ENCODE results near the gene REEP3. TPM values are rescaled to one million over a fixed set of nuclear protein-coding genes. Genes with fewer than 3 reads are reported as not detected.

The REEP3 gene
- total and polyA plus RNA-seq, 7 donors = 6.5 to 18.4 (median 16.1) TPM

DNA sequence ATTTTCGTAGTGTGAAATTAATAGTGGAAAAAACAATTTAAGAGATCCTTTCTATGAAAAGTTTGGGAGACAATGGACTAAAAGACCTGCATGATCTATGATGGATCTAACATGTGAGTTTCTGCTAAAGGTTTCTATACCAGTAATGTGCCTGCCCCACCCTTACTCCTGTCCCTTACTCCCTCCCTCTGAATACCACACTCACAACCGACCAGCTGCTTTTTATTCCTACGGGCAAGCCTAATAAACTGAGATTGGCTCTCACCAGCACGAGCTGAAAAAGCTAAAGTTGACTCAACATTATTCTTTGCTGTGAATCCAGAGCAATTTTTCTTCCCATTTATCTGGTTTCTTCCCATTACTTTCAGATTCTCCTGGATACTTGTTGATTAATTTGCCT is 17.8 kb upstream of the REEP3 start:
- DNase-seq = no peak
- TF ChIP-seq, protein P1, sequence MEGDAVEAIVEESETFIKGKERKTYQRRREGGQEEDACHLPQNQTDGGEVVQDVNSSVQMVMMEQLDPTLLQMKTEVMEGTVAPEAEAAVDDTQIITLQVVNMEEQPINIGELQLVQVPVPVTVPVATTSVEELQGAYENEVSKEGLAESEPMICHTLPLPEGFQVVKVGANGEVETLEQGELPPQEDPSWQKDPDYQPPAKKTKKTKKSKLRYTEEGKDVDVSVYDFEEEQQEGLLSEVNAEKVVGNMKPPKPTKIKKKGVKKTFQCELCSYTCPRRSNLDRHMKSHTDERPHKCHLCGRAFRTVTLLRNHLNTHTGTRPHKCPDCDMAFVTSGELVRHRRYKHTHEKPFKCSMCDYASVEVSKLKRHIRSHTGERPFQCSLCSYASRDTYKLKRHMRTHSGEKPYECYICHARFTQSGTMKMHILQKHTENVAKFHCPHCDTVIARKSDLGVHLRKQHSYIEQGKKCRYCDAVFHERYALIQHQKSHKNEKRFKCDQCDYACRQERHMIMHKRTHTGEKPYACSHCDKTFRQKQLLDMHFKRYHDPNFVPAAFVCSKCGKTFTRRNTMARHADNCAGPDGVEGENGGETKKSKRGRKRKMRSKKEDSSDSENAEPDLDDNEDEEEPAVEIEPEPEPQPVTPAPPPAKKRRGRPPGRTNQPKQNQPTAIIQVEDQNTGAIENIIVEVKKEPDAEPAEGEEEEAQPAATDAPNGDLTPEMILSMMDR (IDR thresholded peaks at IDR 0.05) = no peak
- ATAC-seq = no peak
- peaks cover 8% of the 10 kb centered on the region for H3K4me1 ChIP-seq
- no peaks in the 10 kb centered on the region for H3K9me3 ChIP-seq
- H3K36me3 ChIP-seq (ENCODE audit: insufficient read depth in 1 of 2, low read depth in 1 of 2) = no peaks in the 10 kb centered on the region
- no peaks in the 10 kb centered on the region for H3K27me3 ChIP-seq (ENCODE audit: insufficient read depth in 3 of 3, low read length in 2 of 3)
- WGBS, 3 donors = 44 to 53% (median 49%) methylated on average over 4 of the region's 4 CpGs
- intact Hi-C loops (cut with DNase I) = no loop called here
- no peak overlapping the region for H3K4me3 ChIP-seq
- no peak overlapping the region for H3K27ac ChIP-seq

DNA sequence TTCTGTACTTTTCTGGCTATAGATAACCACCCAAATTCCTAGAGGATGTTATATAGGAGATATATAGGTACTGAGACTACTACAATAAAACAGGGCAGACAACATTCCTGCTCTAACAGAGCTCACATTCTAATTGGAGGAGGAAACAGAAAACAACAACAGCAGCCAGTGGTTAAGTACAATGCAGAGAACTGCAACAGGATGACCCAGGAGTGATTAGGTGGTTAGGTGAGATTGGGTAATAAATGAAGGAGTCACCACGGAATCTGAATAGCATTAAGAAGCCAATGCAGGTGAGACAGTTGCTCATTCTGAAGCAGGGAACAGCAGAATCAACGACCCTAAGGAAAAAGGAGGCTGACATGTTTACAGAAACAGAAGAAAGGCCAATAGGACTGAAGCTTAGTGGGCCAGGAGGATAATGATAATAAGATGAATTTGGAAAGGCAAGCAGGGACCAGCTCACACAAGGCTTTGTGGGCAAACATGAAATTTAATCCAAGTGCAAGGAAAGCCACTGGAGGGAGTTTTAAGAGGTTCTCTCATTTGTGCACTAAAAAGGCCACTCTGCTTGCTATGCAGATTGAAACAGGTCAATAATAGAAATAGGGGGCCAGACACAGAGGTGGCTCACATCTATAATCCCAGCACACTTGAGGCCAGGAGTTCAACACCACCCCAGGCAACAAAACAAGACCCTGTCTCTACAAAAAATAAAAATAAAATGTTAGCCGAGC is 16.9 kb upstream of the REEP3 start:
- Histone ChIP-seq H3K27ac (no peak overlapping the region), H3K36me3 (ENCODE audit: insufficient read depth in 1 of 2, low read depth in 1 of 2) (no peaks in the 10 kb centered on the region), H3K9me3 (no peaks in the 10 kb centered on the region), H3K4me1 (peaks cover 8% of the 10 kb centered on the region), H3K27me3 (ENCODE audit: insufficient read depth in 3 of 3, low read length in 2 of 3) (no peaks in the 10 kb centered on the region), H3K4me3 (no peak overlapping the region)
- intact Hi-C loops (cut with DNase I) = no loop called here
- WGBS, 3 donors = 70 to 73% (median 71%) methylated on average over 3 of the region's 3 CpGs
- ATAC-seq (no peak), DNase-seq (no peak)
- TF ChIP-seq, protein P1 (IDR thresholded peaks at IDR 0.05) = no peak

DNA sequence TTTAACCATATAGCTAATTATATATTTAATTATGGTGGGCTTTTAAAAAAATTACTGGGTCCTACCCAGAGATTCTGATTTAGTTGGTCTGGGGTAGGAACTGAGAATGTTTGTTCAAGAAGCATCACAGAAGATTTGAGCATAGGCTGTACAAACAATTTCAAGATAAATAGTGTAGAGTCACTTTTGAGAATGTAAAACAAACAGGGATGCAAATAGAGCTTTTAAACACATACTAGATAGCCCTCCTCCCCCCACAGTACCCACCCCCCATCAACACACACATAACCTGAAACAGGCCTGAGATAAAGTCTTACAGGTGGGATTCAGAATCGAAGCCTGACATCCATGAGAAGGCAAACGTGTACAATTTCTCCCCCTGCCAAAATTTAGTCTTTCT is 15.6 kb upstream of the REEP3 start:
- no peaks in the 10 kb centered on the region for H3K27me3 ChIP-seq (ENCODE audit: insufficient read depth in 3 of 3, low read length in 2 of 3)
- H3K4me1 ChIP-seq = peaks cover 8% of the 10 kb centered on the region
- WGBS, 3 donors = 83 to 98% (median 89%) methylated on average over 2 of the region's 2 CpGs
- no peak overlapping the region for H3K4me3 ChIP-seq
- TF ChIP-seq, protein P1 (IDR thresholded peaks at IDR 0.05) = no peak
- intact Hi-C loops (cut with DNase I) = no loop called here
- ATAC-seq (no peak), DNase-seq (no peak)
- H3K27ac ChIP-seq = no peak overlapping the region
- H3K36me3 ChIP-seq (ENCODE audit: insufficient read depth in 1 of 2, low read depth in 1 of 2) = no peaks in the 10 kb centered on the region
- no peaks in the 10 kb centered on the region for H3K9me3 ChIP-seq

DNA sequence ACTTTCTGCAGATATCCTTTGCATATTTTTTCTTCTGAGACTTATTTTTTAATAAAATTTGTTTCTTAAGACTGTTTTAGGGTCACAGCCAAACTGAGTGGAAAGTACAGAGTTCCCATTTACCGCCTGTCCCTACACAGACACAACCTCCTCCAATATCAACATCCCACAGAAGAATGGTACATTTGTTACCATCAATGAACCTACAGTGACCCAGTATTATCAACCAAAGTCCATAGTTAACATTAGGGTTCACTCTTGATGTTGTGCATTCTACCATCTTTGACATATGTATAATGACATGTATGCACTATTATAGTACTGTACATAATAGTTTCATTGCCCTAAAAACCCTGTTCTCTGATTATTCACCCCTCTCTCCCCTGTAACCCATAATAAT is 14.6 kb upstream of the REEP3 start:
- intact Hi-C loops (cut with DNase I) = no loop called here
- no peaks in the 10 kb centered on the region for H3K36me3 ChIP-seq (ENCODE audit: insufficient read depth in 1 of 2, low read depth in 1 of 2)
- peaks cover 8% of the 10 kb centered on the region for H3K4me1 ChIP-seq
- DNase-seq (no peak), ATAC-seq (no peak)
- no peak overlapping the region for H3K27ac ChIP-seq
- H3K4me3 ChIP-seq = no peak overlapping the region
- 80 to 95% (median 92%) methylated on average over 1 of the region's 1 CpG for WGBS, 3 donors
- TF ChIP-seq, protein P1 (IDR thresholded peaks at IDR 0.05) = no peak
- no peaks in the 10 kb centered on the region for H3K27me3 ChIP-seq (ENCODE audit: insufficient read depth in 3 of 3, low read length in 2 of 3)
- no peaks in the 10 kb centered on the region for H3K9me3 ChIP-seq

Measured in psoas muscle (tissue), 8 donors.